GM15510 (cell line): ENCODE data around the gene BCAS2.

Source experiments
- POLR2A ChIP-seq: IDR thresholded peaks from 3 replicates; pipeline ENCODE4 v1.6.1; 2011; ENCODE audit warnings: borderline replicate concordance; ENCODE audit not compliant: insufficient read length; ENCODE audit errors: extremely low read depth

Gene BCAS2

GRCh38 chr1:114535401-114535800 lies 46.0 kb downstream of the BCAS2 start:
- no peak for TF ChIP-seq POLR2A

GRCh38 chr1:114531094-114531493 lies 50.3 kb downstream of the BCAS2 start:
- TF ChIP-seq POLR2A: no peak

- TF ChIP-seq POLR2A: no peak
Observed at GRCh38 chr1:114530224-114530623, 51.2 kb downstream of the BCAS2 start.

- TF ChIP-seq POLR2A: no peak
Observed at GRCh38 chr1:114524944-114525343, 56.5 kb downstream of the BCAS2 start.

- TF ChIP-seq POLR2A: no peak
Observed at GRCh38 chr1:114522264-114522575, 59.2 kb downstream of the BCAS2 start.

- TF ChIP-seq POLR2A: no peak
Observed at GRCh38 chr1:114521396-114522263, 59.8 kb downstream of the BCAS2 start.
